ENCODE data around the gene SLITRK6.
"Not testable (repeated sequence)": the region's sequence is repeated elsewhere in the genome, so short reads cannot be mapped to it uniquely, and the experiment has no call there.

Gene SLITRK6

GRCh38 chr13:85799097-85799582, at the start of gene SLITRK6:
Gene SLITRK6 (minus strand): TSS chr13:85799419. CDS start chr13:85796508, 2,911 bp downstream.
- no peak for DNase-seq (ENCODE audit: low spot score)

GRCh38 chr13:85847012-85847411, 47.8 kb upstream of the SLITRK6 start:
- DNase-seq (ENCODE audit: low spot score), result no peak

GRCh38 chr13:85841427-85841826, 42.2 kb upstream of the SLITRK6 start:
- no peak for DNase-seq (ENCODE audit: low spot score)

GRCh38 chr13:85833921-85834320, 34.7 kb upstream of the SLITRK6 start:
- DNase-seq (ENCODE audit: low spot score), result no peak

GRCh38 chr13:85828094-85828684, 29.0 kb upstream of the SLITRK6 start:
- no peak for DNase-seq (ENCODE audit: low spot score)

- DNase-seq (ENCODE audit: low spot score), result no peak
Observed at GRCh38 chr13:85825454-85825853, 26.2 kb upstream of the SLITRK6 start.

GRCh38 chr13:85823832-85824231, 24.6 kb upstream of the SLITRK6 start:
- no peak for DNase-seq (ENCODE audit: low spot score)

GRCh38 chr13:85819513-85819912, 20.3 kb upstream of the SLITRK6 start:
- no peak for DNase-seq (ENCODE audit: low spot score)

GRCh38 chr13:85816413-85816812, 17.2 kb upstream of the SLITRK6 start:
- DNase-seq (ENCODE audit: low spot score), result no peak

- DNase-seq (ENCODE audit: low spot score), result no peak
Observed at GRCh38 chr13:85812282-85812681, 13.1 kb upstream of the SLITRK6 start.

GRCh38 chr13:85808811-85809210, 9.6 kb upstream of the SLITRK6 start:
- no peak for DNase-seq (ENCODE audit: low spot score)

- DNase-seq (ENCODE audit: low spot score), result peak; percentile 15
Observed at GRCh38 chr13:85806553-85807175, 7.4 kb upstream of the SLITRK6 start.

- DNase-seq (ENCODE audit: low spot score), result no peak
Observed at GRCh38 chr13:85798556-85798955, 663 bp downstream of the SLITRK6 start.

GRCh38 chr13:85797311-85797710, 1.9 kb downstream of the SLITRK6 start:
- no peak for DNase-seq (ENCODE audit: low spot score)

GRCh38 chr13:85785205-85785604, 14.0 kb downstream of the SLITRK6 start:
- DNase-seq (ENCODE audit: low spot score), result no peak

GRCh38 chr13:85772367-85772766, 26.9 kb downstream of the SLITRK6 start:
- DNase-seq (ENCODE audit: low spot score), result no peak

- DNase-seq (ENCODE audit: low spot score), result no peak
Observed at GRCh38 chr13:85771856-85772255, 27.4 kb downstream of the SLITRK6 start.

- no peak for DNase-seq (ENCODE audit: low spot score)
Observed at GRCh38 chr13:85768946-85769345, 30.3 kb downstream of the SLITRK6 start.

- DNase-seq (ENCODE audit: low spot score), result no peak
Observed at GRCh38 chr13:85755123-85755522, 44.1 kb downstream of the SLITRK6 start.

- not testable (repeated sequence) for DNase-seq (ENCODE audit: low spot score)
Observed at GRCh38 chr13:85743201-85743770, 55.9 kb downstream of the SLITRK6 start.
